Sciatic nerve (tissue), 2 donors: ENCODE measurements around the gene ACTN4. TPM values are rescaled to one million over a fixed set of nuclear protein-coding genes. Genes with fewer than 3 reads are reported as not detected.

Experiments used
- ATAC-seq: fragments of 200-7000 bp; cut with Tn5 transposase; one replicate; pipeline ENCODE4 v1.9.1; 2020; ENCODE audit warnings: mild to moderate bottlenecking, moderate library complexity
- DNase-seq: peaks from one replicate; pipeline ENCODE4 v3.0.0-alpha.2; 2020; ENCODE audit warnings: low spot score
- intact Hi-C: fragments of 100-400 bp; cut with DNase I; formaldehyde crosslinking; loops from one replicate; pipeline ENCODE4 v1.14.2; 2022
- total RNA-seq: library from RNA; stranded (reverse); fragmentation: NEBNext Ultra II Directional; extraction: Animal tissue kit (Norgen Biotek cat#: 25700); gene quantifications from one replicate; pipeline ENCODE4 v1.2.1, GENCODE V29; 2021
- donor health status: DM: no; HTN: no; CAD: no.
- donor health status: DM: no; HTN: no; CAD: no.

ACTN4 gene
- total RNA-seq, 1 donor from 2014 or later = 597 TPM

GRCh38 chr19:38701455-38702063, 54.1 kb downstream of the ACTN4 start:
- intact Hi-C loops = no loop called here
- ATAC-seq (peak; percentile 10), DNase-seq (no peak)

- intact Hi-C loops = no loop called here
- DNase-seq = no peak
- ATAC-seq = peak; percentile 35
These were observed 54.8 kb downstream of the ACTN4 start for GRCh38 chr19:38702278-38702677.

DNA sequence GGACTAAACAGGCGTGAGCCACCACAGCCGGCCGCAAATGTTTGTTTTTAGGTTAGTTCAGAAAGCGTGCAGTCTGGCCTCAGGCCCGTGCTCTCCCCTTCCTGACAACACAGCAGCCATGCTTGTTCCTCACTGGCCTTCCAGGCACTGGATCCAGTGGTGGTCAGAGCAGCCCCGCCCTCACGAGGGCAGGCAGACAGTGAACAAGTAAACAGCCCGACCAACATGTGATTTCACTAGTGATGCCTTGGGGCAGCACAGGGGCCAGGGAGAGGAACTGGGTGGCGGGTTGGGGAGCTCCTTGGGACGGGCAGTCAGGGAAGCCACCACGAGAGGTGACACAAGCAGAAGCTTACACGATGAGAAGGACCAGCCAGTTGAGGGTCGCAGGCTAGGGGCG, 56.1 kb downstream of the ACTN4 start:
- intact Hi-C loops = no loop called here

GRCh38 chr19:38704488-38705026, 57.1 kb downstream of the ACTN4 start:
- intact Hi-C loops = no loop called here
- DNase-seq (no peak), ATAC-seq (no peak)

More for the DNA sequence above, 56.1 kb downstream of the ACTN4 start:
- DNase-seq = no peak
- ATAC-seq = no peak

GRCh38 chr19:38705197-38706019, 58.0 kb downstream of the ACTN4 start:
- no peak for ATAC-seq
- intact Hi-C loops = no loop called here
- DNase-seq = no peak

DNA sequence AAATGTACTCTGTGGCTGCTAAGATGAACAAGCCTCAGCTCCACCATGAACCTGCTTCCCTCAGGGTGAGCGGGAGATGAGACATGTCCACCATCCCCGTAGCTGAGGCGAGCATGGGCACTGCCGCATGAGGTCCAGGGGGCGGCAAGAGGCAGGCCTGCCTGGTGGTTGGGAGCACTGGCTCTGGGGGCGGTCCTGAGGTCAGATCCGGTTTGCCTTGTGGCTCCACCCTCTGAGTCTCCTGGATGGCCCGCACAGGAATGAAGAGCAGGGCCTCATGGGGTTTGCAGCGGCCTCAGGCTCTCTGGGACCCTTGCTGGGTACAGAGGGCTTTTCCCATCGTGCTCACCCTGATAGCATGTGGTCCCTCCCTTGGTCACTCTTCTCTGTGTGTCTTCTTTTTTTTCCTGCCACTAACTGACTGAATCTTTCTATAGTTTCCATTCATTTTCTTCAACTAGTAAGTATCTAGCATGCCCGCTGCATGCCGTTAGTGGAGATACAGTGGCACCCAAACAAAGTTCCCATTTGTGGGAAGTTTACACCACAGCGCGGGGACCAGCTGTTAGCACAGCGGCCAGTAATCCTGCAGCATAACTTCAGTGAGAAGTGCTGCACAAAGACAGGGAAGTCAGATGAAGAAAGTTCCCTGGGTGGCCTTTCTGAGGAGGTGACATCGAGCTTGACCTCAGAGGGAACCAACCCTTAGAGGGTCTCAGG, 59.5 kb downstream of the ACTN4 start:
- intact Hi-C loops = no loop called here
- no peak for ATAC-seq
- DNase-seq = no peak

GRCh38 chr19:38707512-38708114, 60.2 kb downstream of the ACTN4 start:
- intact Hi-C loops = no loop called here
- ATAC-seq (no peak), DNase-seq (no peak)

GRCh38 chr19:38708413-38709024, 61.1 kb downstream of the ACTN4 start:
- ATAC-seq = no peak
- intact Hi-C loops = no loop called here

GRCh38 chr19:38709119-38709518, 61.7 kb downstream of the ACTN4 start:
- intact Hi-C loops = no loop called here
- no peak for DNase-seq
- no peak for ATAC-seq

More at GRCh38 chr19:38708413-38709024, 61.1 kb downstream of the ACTN4 start:
- no peak for DNase-seq

- intact Hi-C loops = no loop called here
- ATAC-seq = no peak
- DNase-seq = no peak
These were observed 62.4 kb downstream of the ACTN4 start for GRCh38 chr19:38709671-38710415.

GRCh38 chr19:38710416-38710702, 62.9 kb downstream of the ACTN4 start:
- intact Hi-C loops = no loop called here
- ATAC-seq = no peak
- no peak for DNase-seq

GRCh38 chr19:38710928-38711725, 63.7 kb downstream of the ACTN4 start:
- intact Hi-C loops = no loop called here
- peak; percentile 48 for ATAC-seq
- no peak for DNase-seq

DNA sequence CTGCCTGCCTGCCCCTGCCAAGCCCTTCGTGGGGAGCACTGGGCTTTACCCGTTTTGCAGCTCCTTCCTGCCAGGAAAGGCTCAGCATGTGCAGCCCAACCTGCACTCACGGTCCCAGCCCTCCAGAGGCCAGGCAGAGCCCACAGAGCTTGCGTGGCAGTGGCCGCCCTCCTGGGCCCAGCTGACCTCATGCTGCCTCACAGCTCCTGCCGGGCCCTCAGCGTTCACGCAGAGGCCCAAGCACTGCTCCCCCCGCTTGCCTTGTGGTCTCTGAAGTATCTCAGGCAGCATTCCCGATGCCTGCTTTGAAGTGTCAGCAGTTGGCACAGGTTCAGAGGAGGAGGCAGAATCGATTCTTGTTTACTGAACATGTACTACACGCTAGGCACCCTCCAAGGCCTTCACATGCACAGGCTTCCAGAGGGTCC, 64.3 kb downstream of the ACTN4 start:
- intact Hi-C loops = no loop called here

DNA sequence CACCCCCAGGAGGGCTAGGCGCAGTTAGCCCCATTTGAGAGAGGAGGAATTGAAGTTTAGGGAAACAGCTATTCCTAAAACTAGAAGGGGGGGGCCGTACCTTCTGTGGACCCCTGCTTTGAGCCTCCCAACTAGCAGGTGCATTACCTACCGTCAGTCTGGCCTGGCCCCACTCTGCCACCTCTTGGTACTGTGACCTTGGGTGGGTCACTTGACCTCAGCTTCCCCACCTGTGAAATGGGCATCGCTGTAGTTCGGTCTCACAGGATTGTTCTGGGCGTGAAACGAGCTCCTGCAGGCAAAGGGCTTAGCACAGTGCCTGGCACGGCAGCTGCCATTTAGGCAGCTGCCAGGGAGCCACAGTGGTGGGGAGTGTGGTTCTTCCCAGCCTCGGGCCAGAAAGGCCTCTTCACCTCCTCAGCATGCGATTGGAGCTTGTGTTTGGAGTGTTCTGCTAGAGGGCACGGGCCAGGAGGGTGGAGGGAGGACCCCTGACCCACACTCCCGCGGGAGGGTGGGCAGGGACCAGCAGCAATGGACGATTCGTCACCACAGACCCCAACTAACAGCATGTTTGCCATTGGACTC, 64.8 kb downstream of the ACTN4 start:
- intact Hi-C loops = no loop called here
- ATAC-seq (peak; percentile 3), DNase-seq (no peak)

More for the DNA sequence above, 64.3 kb downstream of the ACTN4 start:
- peak; percentile 63 for ATAC-seq
- DNase-seq = no peak

- ATAC-seq (peak; percentile 69), DNase-seq (peak; percentile 86)
- intact Hi-C loops = no loop called here
These were observed 65.8 kb downstream of the ACTN4 start for GRCh38 chr19:38713227-38713649.

DNA sequence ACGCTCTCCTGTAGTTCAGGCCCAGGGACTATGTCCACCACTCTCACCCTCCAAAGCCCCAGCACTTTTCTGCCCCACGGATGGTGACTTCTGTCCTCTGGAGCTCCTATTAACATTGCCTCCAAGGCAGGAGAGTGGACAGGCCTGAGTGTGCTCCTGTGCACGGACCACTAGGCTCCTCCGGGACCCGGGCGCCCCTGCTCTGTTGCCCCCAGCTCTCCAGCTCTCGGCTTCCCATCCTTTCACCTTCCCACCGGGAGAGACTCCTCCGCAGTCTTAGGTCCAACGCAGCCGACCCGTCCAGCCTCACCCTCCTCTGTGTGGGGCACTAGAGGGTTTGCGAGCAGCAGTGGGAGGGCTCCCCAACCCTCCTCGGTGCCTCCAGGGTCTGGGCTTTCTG, 66.4 kb downstream of the ACTN4 start:
- intact Hi-C loops = no loop called here
- DNase-seq = no peak
- ATAC-seq = no peak

- intact Hi-C loops = no loop called here
- DNase-seq = no peak
- ATAC-seq = no peak
These were observed 66.9 kb downstream of the ACTN4 start for GRCh38 chr19:38714354-38714778.
